Thyroid gland (tissue), 4 donors: ENCODE measurements around the gene ARMH3. TPM values are rescaled to one million over a fixed set of nuclear protein-coding genes. Genes with fewer than 3 reads are reported as not detected.

ENCODE experiments used
- DNase-seq, 2 donors: peaks; one replicate each; pipeline ENCODE4 v3.0.0-alpha.2; 2019
- H3K27ac ChIP-seq, 3 donors: fragments of 200-600 bp; sonication (generic); 1 replicate in 2 of 3; 2 replicates in 1 of 3; pipeline ENCODE4 v1.5.1; 2016 to 2019; ENCODE audit warnings: mild to moderate bottlenecking in 1 of 3, moderate library complexity in 1 of 3
- H3K27me3 ChIP-seq: fragments of 200-600 bp; sonication (generic); one replicate; pipeline ENCODE4 v1.5.1; 2019
- H3K36me3 ChIP-seq, 2 donors: fragments of 200-600 bp; sonication (generic); one replicate each; pipeline ENCODE4 v1.5.1; 2016 to 2019
- H3K4me1 ChIP-seq, 2 donors: fragments of 200-600 bp; sonication (generic); one replicate each; pipeline ENCODE4 v1.5.1; 2017 to 2019
- H3K4me3 ChIP-seq, 3 donors: fragments of 200-600 bp; sonication (generic); replicated peaks in 1 of 3; 1 replicate in 2 of 3; 2 replicates in 1 of 3; pipeline ENCODE4 v1.5.1; 2016; ENCODE audit warnings: mild to moderate bottlenecking in 1 of 3
- H3K9me3 ChIP-seq: fragments of 200-600 bp; sonication (generic); one replicate; pipeline ENCODE4 v1.5.1; 2017
- CTCF ChIP-seq, 6 experiments: fragments of 200-600 bp in 3 of 6; fragments of 450-650 bp in 3 of 6; sonication (generic) in 3 of 6; IDR thresholded peaks; one replicate each; pipeline ENCODE4 v1.5.1; 2016 to 2019; ENCODE audit warnings: antibody characterized with exemption in 6 of 6, mild to moderate bottlenecking in 2 of 6, inconsistent platforms in 1 of 6, moderate library complexity in 1 of 6
- POLR2A ChIP-seq, 2 donors: fragments of 450-650 bp; IDR thresholded peaks; one replicate each; pipeline ENCODE4 v1.6.1; 2017; ENCODE audit warnings: antibody characterized with exemption in 2 of 2, mild to moderate bottlenecking in 2 of 2, moderate library complexity in 1 of 2
- WGBS, 2 donors: methylation state at CpG; one replicate each; pipeline ENCODE4 v1.1.5; 2017; 5-methylcytosine and 5-hydroxymethylcytosine counted together
- intact Hi-C: fragments of 100-400 bp; cut with DNase I; formaldehyde crosslinking; loops from one replicate; pipeline ENCODE4 v1.15.1; 2023
- total RNA-seq, 4 donors: library from RNA; depleted of rRNA; stranded (reverse); fragments of >200 nt; gene quantifications; one replicate each; pipeline ENCODE4 v1.2.3, GENCODE V29; 2016

ARMH3 gene
- total RNA-seq, 4 donors from 2014 or later, result 14.2 to 21.2 (median 18.3) TPM

- Histone ChIP-seq H3K27ac (peak overlapping the region in 2 of 3 donors; percentile 86 to 97), H3K4me3 (peak overlapping the region; percentile 77 to 92 (median 84)), H3K36me3 (no peaks in the 10 kb centered on the region), H3K27me3 (no peaks in the 10 kb centered on the region), H3K9me3 (no peaks in the 10 kb centered on the region), H3K4me1 (peaks cover 22 to 25% of the 10 kb centered on the region in 2 donors)
- 0 to 1% methylated on average over 14 of the region's 14 CpGs for WGBS, 2 donors
- no peak for TF ChIP-seq CTCF (IDR thresholded peaks at IDR 0.05)
- intact Hi-C loops, result no loop called here
- DNase-seq, result no peak
Measured at GRCh38 chr10:101816913-101817336, 239.0 kb downstream of the ARMH3 start.

- Histone ChIP-seq H3K9me3 (no peaks in the 10 kb centered on the region), H3K4me3 (peak overlapping the region in 2 of 3 donors; percentile 9 to 84), H3K4me1 (peaks cover 22 to 25% of the 10 kb centered on the region in 2 donors), H3K27ac (no peak overlapping the region), H3K27me3 (no peaks in the 10 kb centered on the region), H3K36me3 (no peaks in the 10 kb centered on the region)
- intact Hi-C loops, result no loop called here
- no peak for DNase-seq
- WGBS, 2 donors, result 2 to 3% methylated on average over 5 of the region's 5 CpGs
- TF ChIP-seq CTCF (IDR thresholded peaks at IDR 0.05) (no peak), POLR2A (IDR thresholded peaks at IDR 0.05) (no peak)
Measured at GRCh38 chr10:101816376-101816775, 239.6 kb downstream of the ARMH3 start.

- peaks cover 22 to 25% of the 10 kb centered on the region in 2 donors for H3K4me1 ChIP-seq
- 55 to 58% methylated on average over 8 of the region's 8 CpGs for WGBS, 2 donors
- no peak overlapping the region for H3K27ac ChIP-seq
- DNase-seq, result no peak
- intact Hi-C loops, result no loop called here
- H3K4me3 ChIP-seq, result peak overlapping the region in 1 of 3 donors; percentile 84
- peaks cover 6 to 12% of the 10 kb centered on the region in 2 donors for H3K36me3 ChIP-seq
- TF ChIP-seq CTCF (IDR thresholded peaks at IDR 0.05), result no peak
- no peak for TF ChIP-seq POLR2A (IDR thresholded peaks at IDR 0.05)
- no peaks in the 10 kb centered on the region for H3K9me3 ChIP-seq
- H3K27me3 ChIP-seq, result no peaks in the 10 kb centered on the region
Measured at GRCh38 chr10:101814466-101815071, 241.4 kb downstream of the ARMH3 start.

- no peak for DNase-seq
- Histone ChIP-seq H3K36me3 (peaks cover 19 to 22% of the 10 kb centered on the region in 2 donors), H3K27me3 (no peaks in the 10 kb centered on the region), H3K9me3 (no peaks in the 10 kb centered on the region), H3K4me1 (peaks cover 18 to 25% of the 10 kb centered on the region in 2 donors), H3K4me3 (no peak overlapping the region), H3K27ac (no peak overlapping the region)
- TF ChIP-seq POLR2A (IDR thresholded peaks at IDR 0.05), result no peak
- TF ChIP-seq CTCF (IDR thresholded peaks at IDR 0.05), result no peak
- intact Hi-C loops, result no loop called here
- 92 to 96% methylated on average over 4 of the region's 4 CpGs for WGBS, 2 donors
Measured at GRCh38 chr10:101812606-101813005, 243.4 kb downstream of the ARMH3 start.

- intact Hi-C loops, result no loop called here
- WGBS, 2 donors, result 76 to 92% methylated on average over 1 of the region's 1 CpG
- Histone ChIP-seq H3K4me1 (no peaks in the 10 kb centered on the region), H3K27me3 (no peaks in the 10 kb centered on the region), H3K9me3 (no peaks in the 10 kb centered on the region), H3K4me3 (no peak overlapping the region), H3K36me3 (peaks cover 67 to 72% of the 10 kb centered on the region in 2 donors), H3K27ac (no peak overlapping the region)
- TF ChIP-seq POLR2A (IDR thresholded peaks at IDR 0.05) (no peak), CTCF (IDR thresholded peaks at IDR 0.05) (no peak)
- no peak for DNase-seq
Measured at GRCh38 chr10:101807158-101807557, 248.8 kb downstream of the ARMH3 start.
